Adrenal gland (tissue), 5 donors: ENCODE results near the gene CARD9.

Source experiments
- CTCF ChIP-seq, 6 experiments: fragments of 450-650 bp in 4 of 6; fragments of 200-600 bp in 2 of 6; sonication (generic) in 1 of 6; IDR thresholded peaks; 1 replicate in 5 of 6; 2 replicates in 1 of 6; pipeline versions ENCODE4 v1.5.1 to v1.8.0; 2016 to 2021; ENCODE audit warnings: antibody characterized with exemption in 6 of 6, mild to moderate bottlenecking in 2 of 6, moderate library complexity in 1 of 6
- POLR2A ChIP-seq, 2 donors: fragments of 450-650 bp; IDR thresholded peaks; one replicate each; pipeline ENCODE4 v1.6.1; 2017; ENCODE audit warnings: antibody characterized with exemption in 2 of 2, mild to moderate bottlenecking in 2 of 2, moderate library complexity in 1 of 2
- donor health status: DM: no; HTN: no; CAD: no.

- no peak for TF ChIP-seq CTCF (IDR thresholded peaks at IDR 0.05)
- no peak for TF ChIP-seq POLR2A (IDR thresholded peaks at IDR 0.05)
Observed at GRCh38 chr9:136326761-136327303, 46.6 kb downstream of the CARD9 start.
